Astrocyte (in vitro differentiated cells and primary cell): ENCODE measurements around the gene MAP3K10.

Experiments used
- EZH2 ChIP-seq: IDR thresholded peaks from 2 replicates; pipeline ENCODE4 v1.6.1; 2012; ENCODE audit warnings: mild to moderate bottlenecking, low read length, inconsistent platforms; ENCODE audit not compliant: insufficient read depth
- TF ChIP-seq, protein P1 (sequence below): IDR thresholded peaks from 2 replicates; pipeline ENCODE4 v1.5.1; 2011; ENCODE audit warnings: low read depth, mild to moderate bottlenecking, inconsistent platforms, low read length, moderate library complexity; ENCODE audit not compliant: insufficient read depth

DNA sequence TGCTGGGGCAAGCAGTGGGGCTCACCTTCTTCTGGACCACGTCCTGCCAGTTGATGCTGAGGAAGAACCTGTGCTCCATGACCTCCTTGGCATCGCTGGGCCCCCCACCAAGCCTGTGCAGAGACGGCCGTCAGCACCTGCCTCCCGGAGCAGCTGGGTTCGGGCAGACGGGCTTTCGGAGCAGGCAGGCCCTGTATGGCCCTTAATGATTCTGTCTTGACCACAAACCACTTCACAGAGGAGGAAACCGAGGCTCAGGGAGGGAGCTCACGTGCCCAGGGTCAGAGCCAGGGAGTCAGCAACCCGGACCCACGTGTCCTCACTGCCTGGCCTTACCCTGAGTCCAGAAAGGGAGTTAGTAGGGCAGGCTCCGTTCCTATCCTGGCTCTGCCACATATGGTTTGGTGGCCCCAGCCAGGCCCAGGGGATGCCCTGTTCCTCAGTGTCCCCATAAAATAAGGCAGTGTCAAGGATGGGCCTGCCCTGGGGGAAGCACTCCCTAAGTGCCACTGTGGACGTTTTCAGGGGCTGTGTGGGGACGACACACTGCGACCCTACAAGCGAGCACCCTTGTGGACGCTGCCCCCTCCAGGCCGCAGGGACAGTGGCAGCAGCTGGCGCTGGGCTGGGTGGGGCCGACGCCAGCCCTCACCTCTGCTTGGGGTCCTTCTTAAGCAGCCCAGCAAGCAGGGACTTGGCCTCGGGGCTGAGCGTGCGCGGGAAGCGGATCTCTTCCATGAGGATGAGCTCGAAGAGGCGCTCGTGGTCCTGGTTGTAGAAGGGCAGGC, 44.2 kb downstream of the MAP3K10 start:
- TF ChIP-seq, protein P1, sequence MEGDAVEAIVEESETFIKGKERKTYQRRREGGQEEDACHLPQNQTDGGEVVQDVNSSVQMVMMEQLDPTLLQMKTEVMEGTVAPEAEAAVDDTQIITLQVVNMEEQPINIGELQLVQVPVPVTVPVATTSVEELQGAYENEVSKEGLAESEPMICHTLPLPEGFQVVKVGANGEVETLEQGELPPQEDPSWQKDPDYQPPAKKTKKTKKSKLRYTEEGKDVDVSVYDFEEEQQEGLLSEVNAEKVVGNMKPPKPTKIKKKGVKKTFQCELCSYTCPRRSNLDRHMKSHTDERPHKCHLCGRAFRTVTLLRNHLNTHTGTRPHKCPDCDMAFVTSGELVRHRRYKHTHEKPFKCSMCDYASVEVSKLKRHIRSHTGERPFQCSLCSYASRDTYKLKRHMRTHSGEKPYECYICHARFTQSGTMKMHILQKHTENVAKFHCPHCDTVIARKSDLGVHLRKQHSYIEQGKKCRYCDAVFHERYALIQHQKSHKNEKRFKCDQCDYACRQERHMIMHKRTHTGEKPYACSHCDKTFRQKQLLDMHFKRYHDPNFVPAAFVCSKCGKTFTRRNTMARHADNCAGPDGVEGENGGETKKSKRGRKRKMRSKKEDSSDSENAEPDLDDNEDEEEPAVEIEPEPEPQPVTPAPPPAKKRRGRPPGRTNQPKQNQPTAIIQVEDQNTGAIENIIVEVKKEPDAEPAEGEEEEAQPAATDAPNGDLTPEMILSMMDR: no peak
- TF ChIP-seq EZH2: no peak
